ENCODE results near the gene CTIF.

DNA sequence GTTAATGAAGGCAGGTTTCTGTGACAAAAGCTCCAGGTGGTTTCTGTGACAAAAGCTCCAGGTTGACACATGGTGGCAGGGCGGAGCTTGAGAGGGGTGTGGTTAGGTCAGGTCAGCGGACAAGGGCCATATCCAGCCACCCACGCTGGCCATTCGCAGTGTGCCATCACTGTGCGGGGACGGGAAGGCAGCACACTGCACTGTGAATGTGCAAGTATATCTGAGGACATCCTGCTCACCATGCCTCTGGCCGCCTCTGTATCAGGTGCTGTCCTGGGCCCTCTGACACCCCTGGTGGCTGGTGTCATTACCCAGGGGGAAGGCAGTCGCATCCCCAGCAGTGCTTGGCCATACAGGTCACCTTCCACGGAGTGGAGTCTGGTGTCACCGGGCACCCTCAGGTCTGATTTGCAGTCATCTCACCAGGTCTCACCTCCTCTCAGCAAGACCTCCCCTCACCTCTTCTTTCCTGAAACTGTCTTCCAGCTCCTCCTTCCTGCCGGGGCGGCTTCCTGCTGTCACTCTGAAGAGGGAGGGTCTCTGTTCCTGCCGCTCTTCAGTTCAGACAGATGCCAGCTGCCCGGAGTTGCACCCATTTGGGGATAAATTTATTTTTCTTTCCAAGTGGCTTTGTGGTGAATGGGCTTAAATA is 34.9 kb downstream of the CTIF start:
- TF ChIP-seq, protein P1, sequence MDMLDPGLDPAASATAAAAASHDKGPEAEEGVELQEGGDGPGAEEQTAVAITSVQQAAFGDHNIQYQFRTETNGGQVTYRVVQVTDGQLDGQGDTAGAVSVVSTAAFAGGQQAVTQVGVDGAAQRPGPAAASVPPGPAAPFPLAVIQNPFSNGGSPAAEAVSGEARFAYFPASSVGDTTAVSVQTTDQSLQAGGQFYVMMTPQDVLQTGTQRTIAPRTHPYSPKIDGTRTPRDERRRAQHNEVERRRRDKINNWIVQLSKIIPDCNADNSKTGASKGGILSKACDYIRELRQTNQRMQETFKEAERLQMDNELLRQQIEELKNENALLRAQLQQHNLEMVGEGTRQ (IDR thresholded peaks at IDR 0.05; ENCODE audit: borderline replicate concordance, low read depth, low read length), result no peak
- TF ChIP-seq, protein P2, sequence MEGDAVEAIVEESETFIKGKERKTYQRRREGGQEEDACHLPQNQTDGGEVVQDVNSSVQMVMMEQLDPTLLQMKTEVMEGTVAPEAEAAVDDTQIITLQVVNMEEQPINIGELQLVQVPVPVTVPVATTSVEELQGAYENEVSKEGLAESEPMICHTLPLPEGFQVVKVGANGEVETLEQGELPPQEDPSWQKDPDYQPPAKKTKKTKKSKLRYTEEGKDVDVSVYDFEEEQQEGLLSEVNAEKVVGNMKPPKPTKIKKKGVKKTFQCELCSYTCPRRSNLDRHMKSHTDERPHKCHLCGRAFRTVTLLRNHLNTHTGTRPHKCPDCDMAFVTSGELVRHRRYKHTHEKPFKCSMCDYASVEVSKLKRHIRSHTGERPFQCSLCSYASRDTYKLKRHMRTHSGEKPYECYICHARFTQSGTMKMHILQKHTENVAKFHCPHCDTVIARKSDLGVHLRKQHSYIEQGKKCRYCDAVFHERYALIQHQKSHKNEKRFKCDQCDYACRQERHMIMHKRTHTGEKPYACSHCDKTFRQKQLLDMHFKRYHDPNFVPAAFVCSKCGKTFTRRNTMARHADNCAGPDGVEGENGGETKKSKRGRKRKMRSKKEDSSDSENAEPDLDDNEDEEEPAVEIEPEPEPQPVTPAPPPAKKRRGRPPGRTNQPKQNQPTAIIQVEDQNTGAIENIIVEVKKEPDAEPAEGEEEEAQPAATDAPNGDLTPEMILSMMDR (IDR thresholded peaks at IDR 0.05), result no peak
- TF ChIP-seq, protein P3, sequence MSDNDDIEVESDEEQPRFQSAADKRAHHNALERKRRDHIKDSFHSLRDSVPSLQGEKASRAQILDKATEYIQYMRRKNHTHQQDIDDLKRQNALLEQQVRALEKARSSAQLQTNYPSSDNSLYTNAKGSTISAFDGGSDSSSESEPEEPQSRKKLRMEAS (IDR thresholded peaks at IDR 0.05; ENCODE audit: low read depth), result no peak
- TF ChIP-seq GABPA (IDR thresholded peaks at IDR 0.05; ENCODE audit: low read depth) (no peak), TAF1 (IDR thresholded peaks at IDR 0.05; ENCODE audit: borderline replicate concordance, low read depth, low read length) (no peak), RAD21 (IDR thresholded peaks at IDR 0.05; ENCODE audit: low read length) (no peak), YY1 (IDR thresholded peaks at IDR 0.05; ENCODE audit: low read depth) (no peak), EP300 (IDR thresholded peaks at IDR 0.05; ENCODE audit: borderline replicate concordance in 1 of 2, low read depth in 1 of 2, low read length in 1 of 2) (no peak), CHD2 (IDR thresholded peaks at IDR 0.05; ENCODE audit: low read length, partially characterized antibody) (no peak), POLR2AphosphoS5 (IDR thresholded peaks at IDR 0.05; ENCODE audit: low read depth, low read length) (no peak), FOXM1 (IDR thresholded peaks at IDR 0.05; ENCODE audit: low read depth) (no peak)

Measured in SK-N-SH (cell line).